HG03159 (cell line): ENCODE measurements around the gene CNOT1.
A peak's percentile ranks its signal among the peaks of the same experiment; 100 is the strongest.
"Not testable (repeated sequence)": the region's sequence is repeated elsewhere in the genome, so short reads cannot be mapped to it uniquely, and the experiment has no call there.

Experiments used
- ATAC-seq: cut with Tn5 transposase; IDR thresholded peaks from one replicate; pipeline ENCODE4 v1.9.1; 2021; ENCODE audit warnings: mild to moderate bottlenecking, moderate library complexity; ENCODE audit not compliant: unreplicated experiment

Gene CNOT1

GRCh38 chr16:58629733-58630640, at the start of gene CNOT1:
CNOT1 (minus strand) TSS chr16:58629826; CDS start chr16:58599337, 30,489 bp downstream.
- ATAC-seq, result peak; percentile 86

GRCh38 chr16:58678716-58679115, 49.1 kb upstream of the CNOT1 start:
- ATAC-seq, result no peak

DNA sequence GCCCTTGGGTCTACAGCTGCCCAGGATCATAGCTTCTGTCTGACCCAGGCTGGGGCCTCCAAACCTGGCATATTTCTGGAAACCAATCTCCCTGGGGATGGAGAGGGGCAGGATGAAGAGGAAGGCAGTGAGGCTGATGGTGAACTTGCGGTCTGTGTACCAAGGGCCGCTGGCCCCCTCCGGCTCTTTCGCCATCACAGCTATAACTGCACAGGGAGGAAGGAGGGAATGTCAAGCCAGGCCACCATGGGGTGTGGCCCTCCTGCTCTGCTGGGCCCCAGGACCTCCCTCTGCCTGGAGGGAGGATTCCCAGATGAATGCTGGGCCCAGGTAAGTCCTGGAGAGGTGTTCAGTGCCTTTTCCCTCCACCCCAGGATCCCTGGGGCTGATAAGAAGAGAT, 48.6 kb upstream of the CNOT1 start:
- no peak for ATAC-seq

DNA sequence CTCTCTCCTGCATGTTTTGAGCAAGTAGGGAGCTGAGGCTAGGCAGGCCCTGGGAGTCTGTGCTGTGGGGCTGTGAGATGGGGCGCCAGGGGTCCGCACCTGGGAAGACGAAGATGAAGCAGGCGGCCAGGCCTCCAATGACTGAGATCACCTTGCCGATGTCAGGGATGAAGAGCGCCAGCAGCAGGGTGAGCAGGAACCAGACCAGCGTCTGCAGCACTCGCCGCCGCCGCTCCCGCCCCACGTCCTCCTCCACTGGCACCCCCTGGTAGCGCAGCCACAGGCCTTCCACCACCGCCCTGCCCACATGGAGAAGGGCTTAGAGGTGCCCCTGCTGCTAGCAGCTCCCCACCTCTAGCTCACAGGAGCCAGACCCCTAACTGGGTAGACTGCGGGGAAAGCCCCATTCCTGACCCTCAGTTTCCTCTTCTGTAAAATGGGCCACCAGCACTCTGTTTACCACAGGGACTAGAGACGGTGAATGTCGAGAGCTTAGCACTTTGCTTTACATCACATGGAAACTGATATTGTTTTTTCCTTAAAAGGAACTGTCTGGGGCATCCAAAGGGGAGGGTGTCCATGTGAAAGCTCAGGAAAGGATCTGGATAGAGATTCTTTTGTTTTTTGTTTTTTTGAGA, 41.4 kb upstream of the CNOT1 start:
- no peak for ATAC-seq

DNA sequence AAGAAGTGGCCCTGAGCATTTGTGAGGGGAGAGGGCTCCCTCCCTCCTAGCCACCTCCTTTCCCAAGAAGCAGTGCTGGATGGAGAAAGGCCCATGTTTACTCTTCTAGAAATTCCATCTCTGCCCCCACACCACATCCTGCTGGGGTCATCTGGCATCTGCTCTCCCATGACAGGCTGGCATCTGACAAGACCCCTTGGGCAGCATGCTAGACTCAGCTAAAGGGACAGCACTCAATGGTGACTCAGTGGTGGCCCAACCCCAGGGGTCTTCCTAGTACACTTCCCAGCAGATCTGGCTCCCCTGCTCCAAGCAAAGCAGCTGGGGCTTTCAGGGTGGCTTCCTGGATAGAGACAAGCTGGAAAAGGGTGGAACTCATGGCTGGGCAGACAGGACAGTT, 40.6 kb upstream of the CNOT1 start:
- ATAC-seq, result no peak

DNA sequence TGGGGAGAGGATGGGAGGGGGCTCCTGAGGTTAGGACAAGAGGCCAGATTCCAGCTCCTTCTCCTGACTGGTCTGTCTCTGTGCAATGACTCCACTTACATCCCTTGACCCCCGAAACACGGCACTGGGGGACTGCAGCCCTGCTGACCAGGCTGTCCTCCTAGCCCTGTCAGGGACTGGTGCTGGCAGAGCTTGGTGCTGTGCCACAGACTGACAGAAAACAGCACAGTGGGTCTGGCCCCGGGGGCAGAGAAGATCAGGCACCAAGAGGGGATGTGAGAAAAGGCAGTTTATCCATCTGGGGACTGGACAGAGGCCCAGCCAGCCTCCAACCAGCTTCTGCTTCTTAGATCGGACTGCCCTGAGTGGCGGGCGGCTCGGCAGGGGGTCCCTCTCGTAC, 35.6 kb upstream of the CNOT1 start:
- ATAC-seq, result no peak

- ATAC-seq, result peak; percentile 84
These were observed 31.7 kb upstream of the CNOT1 start for GRCh38 chr16:58661199-58661830.

- ATAC-seq, result not testable (repeated sequence)
These were observed 30.3 kb upstream of the CNOT1 start for GRCh38 chr16:58659911-58660310.

DNA sequence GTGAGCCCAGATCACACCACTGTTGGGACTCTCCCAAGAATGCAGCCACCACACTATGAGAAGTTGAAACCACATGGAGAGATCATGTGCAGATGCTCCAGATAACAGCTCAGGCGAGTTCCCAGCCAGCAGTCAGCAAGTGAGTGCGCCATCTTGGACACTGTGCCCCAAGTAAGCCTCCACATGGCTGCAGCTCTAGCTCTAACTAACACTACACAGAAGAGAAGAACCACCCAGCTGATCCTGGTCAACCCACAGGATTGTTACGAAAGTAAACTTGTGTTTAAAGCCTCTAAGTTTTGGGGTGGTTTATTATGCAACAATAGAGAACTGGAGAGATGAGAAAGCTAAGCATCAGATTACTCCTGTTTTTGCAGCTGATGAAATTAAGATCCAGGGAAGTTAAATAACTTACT, 29.2 kb upstream of the CNOT1 start:
- no peak for ATAC-seq

DNA sequence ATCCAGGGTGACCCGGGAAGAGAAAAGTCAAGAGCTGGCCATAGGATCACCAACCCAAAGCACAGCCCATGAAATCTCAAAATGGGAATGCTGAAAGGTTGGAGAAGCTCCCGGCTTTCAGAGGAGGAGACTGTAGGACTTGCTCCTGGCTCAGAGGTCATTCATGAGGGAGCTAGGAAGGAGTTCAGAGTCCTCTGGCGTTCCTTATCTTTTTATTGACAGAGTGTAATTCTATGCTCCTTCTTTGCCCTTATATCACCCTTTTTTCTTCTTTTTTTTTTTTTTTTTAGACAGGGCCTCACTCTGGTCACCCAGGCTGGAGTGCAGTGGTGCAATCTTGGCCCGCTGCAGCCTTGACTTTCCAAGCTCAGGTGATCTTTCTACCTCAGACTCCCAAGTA, 27.3 kb upstream of the CNOT1 start:
- ATAC-seq, result no peak

DNA sequence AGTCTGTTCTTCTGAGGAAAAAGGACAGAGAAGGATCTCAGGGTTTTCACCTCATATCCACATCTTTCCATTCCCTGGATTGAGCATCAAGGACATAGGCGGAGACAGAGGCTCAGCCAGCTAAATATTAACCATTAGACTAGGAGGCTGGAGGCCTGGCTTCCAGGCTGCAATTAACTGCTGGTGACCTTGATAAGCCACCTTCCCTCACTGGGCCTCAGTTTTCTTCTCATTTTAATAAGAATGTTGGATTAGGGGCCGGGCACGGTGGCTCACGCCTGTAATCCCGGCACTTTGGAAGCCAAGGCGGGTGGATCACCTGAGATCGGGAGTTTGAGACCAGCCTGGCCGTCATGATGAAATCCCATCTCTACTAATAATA, 25.6 kb upstream of the CNOT1 start:
- ATAC-seq, result no peak

- ATAC-seq, result no peak
These were observed 25.1 kb upstream of the CNOT1 start for GRCh38 chr16:58654560-58655214.

GRCh38 chr16:58652741-58653140, 23.1 kb upstream of the CNOT1 start:
- ATAC-seq, result no peak

GRCh38 chr16:58651965-58652348, 22.3 kb upstream of the CNOT1 start:
- no peak for ATAC-seq

DNA sequence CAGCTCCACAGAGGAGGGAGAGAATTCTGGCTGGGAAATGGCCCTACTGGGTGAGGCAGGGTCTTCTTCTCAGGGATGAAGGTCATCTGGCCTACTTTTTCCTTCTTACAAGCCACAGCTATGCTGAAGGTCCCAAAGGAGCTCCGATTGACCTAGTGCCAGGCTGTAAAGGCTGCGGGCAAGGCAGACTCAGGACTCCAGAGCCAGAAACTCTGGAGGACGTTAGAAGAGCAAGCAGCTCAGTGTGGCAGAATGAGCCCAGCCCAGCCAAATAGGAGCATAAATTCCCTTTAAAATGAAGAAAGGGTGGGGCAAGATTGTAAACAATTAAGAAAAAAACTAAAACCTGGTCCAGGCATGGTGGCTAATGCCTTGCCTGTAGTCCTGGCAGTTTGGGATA, 20.1 kb upstream of the CNOT1 start:
- no peak for ATAC-seq

DNA sequence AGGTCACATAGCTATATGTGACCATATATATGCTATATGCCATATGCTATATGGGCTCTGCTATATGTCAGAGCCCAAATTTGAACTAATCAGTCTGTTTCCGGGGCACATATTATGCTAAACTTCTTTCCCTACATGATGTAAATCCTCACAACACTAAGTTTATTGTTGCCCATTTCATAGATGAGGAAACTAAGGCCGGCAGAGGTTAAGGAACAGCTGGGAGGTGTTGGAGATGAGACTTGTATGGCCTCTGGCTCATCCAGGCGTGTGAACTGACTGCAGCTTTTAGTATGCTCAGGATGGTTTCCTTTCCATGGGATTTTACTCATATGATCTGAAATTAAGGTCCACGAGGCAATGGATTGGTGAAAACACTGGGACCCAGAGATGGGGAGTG, 17.5 kb upstream of the CNOT1 start:
- no peak for ATAC-seq

DNA sequence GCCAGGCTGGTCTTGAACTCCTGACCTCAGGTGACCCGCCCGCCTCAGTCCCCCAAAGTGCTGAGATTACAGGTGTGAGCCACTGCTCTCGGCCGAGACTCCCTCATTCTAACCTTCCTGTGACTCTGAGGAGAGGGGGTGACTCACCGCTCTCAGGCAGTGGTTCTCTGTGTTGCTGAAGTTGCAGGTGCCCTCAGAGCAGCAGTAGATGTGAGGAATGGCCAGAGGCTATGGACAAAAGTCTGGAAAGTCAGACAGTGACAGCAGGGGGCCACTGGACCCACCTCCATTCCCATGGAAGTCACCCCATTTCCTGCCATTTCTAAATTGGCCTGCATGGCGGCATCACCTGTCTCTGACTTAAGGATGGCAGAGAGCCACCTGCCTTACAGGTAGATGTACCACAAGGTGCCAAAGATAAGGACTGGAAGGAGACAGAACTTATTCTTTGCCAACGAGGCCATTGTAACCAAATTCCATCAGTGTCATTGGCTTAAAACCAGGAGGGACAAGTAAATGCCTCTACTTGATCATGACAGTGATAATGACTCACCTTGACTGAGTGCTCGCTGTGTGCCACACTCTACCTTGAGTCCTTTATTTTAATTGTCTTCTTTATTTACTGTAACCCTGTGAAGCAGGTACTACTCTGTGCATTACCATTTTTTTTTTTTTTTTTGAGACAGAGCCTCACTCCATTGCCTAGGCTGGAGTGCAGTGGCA, 15.3 kb upstream of the CNOT1 start:
- no peak for ATAC-seq

DNA sequence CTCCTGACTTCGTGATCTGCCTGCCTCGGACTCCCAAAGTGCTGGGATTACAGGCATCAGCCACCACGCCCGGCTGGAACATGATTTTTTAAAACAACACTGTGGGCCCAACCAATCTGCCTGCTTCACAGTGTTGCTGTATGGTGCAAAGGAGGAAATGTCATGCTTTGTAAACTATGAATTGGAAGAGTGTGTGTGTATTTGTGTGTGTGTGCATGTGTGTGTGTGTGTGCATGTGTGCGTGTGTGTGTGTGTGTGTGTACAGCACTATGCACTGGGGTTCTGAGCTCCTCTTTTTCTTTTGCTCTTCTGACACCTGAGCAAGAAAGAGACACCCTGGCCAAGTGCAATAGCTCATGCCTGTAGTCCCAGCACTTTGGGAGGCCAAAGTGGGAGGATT, 14.5 kb upstream of the CNOT1 start:
- ATAC-seq, result no peak

GRCh38 chr16:58640949-58641348, 11.3 kb upstream of the CNOT1 start:
- ATAC-seq, result no peak

DNA sequence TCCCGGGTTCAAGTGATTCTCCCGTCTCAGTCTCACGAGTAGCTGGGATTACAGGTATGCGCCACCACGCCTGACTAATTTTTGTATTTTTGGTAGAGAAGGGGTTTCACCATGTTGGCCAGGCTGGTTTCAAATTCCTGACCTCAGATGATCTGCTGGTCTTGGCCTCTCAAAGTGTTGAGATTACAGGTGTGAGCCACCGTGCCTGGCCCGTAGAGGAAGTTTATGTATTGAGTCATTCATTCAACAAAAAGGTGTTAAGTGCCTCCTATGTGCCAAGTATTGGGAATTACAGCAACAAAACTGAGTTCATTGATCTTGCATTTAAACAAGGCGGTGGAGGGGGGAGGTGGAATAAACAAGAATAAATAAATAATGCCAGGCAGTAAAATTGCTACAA, 10.2 kb upstream of the CNOT1 start:
- no peak for ATAC-seq

- no peak for ATAC-seq
These were observed 9.6 kb upstream of the CNOT1 start for GRCh38 chr16:58639230-58639629.
